Stimulated activated CD4-positive, alpha-beta T cell treated with anti-CD3 and anti-CD28 coated beads, Interleukin-12 subunit alpha, Interleukin-12 subunit beta, amount 100 ng/mL, for 4 hours (primary cell): Measurements from ENCODE around the gene GPS2.

ENCODE experiments used
- DNase-seq: peaks from one replicate; pipeline ENCODE4 v3.0.0-alpha.2; 2020

The GPS2 gene

DNA sequence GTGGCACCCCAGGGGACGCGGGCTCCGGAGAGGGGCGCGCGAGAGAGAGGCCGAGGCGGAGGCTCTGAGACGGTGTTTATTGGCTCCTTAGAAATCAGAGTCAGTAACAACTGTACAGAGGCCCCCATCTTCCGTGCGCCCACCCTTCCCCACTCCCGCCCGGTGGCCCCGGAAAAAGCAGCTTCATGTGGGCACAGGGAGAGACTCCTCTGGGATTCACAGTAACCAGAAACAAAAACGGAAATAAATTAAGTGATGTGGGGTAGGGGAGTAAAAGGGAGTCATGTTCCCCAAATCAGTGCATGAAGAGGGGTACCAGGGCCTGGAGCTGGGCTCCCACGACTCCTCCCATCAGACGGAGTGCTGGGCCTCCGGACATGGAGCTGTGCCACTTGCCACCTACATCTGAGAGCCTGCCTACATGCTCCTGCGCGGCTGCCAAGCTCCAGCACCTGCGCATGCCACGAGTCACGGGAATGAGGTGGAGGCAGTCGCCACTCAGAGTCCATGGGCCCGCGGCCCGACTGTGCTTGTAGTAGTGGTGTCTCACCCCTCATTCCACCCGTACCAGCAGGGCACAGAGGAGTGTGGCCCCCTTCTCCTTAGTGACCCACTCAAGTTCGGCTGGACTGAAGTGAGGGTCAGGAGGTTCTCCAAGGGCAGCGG lies 543 bp upstream of the GPS2 start:
- no peak for DNase-seq

DNA sequence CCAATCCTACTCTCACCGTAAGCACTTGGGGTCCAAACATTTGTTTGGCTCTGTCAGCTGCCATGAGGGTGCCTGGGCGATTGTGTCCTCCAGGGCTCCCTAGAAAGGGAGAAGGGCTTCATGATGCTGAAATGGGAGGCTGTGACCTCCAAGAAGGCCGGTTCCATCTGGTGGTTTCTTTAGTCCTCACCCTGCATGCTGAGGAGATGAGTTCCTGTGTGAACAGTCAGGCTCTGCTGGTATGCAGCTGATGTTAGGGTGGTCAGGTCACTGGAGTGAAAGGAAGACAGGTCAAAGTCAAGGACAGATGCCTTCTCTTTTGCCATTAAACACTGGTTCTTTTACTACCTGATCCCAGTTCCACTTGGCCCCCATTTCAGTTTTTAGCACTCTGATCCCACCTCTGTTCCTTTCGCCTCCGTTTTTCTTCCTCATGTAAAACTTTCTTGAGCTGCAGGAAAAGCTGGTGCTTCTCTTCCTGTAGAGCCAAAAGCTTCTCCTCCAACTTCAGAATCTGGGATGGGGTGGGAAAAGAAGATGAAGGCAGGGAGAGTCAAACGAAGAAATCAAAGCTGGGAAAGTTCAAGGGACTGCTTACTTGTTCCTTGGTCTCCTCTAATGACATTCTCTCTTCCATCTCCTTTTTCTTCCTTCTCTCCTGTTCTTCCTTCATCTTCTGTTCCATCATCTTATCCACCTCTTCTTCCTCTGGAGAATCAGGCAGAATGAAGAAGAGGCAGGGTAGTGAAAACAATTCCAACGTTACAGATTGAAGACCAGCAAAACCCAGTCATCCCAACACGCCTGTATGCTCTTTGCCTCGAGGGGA lies 1.1 kb downstream of the GPS2 start:
- DNase-seq: no peak

DNA sequence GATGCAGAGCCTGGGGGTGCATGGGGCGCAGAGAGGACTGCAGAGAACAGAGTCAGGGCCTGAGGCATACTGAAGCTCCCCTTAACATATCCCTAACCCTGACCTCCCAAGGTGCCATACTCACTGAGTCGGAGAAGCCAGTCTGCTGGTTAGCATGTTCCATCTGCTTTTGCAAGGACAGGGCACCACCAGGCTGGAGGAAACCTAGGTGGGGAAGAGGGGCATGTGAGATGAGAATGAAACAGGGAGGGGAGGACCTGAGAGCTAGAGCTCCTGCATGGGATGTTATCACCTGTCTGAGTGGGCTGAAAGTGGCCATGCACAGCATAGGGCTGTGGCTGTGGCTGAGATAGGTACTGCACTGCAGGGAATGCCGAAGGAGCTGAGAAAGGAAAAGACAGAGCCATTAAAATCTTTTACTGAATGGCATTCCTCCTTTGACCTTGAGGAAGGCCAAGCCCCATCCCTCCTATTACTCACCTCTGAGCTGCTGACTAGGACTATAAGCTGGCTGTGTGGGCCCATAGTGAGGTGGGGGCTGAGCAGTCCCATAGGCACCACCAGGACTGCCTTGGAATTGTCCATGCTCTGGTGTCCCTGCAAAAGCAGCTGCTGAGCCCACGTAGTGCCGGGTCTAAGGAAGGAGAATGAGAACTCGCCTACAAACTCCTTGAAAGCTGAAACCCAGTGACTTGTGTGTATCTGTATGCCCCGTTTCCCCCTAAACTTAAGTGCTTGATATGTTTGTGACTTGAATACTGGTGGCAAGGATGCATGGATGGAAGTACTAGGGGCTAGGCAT lies 1.9 kb downstream of the GPS2 start:
- DNase-seq: no peak

DNA sequence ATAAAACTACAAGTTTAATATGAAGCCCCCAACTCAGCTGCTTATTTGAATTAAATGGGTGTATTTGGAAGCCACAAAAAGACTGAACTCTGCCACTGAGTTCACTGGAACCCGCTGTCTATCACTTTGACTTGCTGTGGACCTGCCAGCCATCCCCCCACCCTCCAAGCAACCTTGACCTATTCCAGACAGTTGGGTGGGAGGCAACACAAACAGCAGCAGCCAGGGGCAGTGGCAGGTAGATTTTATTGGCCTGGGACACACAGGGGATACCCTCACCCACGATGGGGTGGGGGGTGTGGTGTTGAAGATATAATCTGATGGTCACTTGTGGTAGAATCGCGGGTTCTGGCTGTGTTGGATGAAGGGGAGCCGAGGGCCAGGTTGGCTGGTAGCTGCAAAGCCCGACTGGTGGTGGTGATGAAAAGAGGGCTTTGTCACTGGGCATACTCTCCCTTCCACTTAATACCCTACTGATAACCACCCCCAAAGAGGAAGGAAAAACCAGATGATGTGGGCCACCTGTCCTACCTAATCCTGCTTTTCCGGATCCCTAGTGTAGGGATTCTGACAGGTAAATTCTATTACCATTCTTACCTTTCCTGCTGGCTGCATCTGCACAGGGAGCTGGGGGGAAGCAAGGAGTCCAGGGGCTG lies 2.6 kb downstream of the GPS2 start:
- DNase-seq: no peak

DNA sequence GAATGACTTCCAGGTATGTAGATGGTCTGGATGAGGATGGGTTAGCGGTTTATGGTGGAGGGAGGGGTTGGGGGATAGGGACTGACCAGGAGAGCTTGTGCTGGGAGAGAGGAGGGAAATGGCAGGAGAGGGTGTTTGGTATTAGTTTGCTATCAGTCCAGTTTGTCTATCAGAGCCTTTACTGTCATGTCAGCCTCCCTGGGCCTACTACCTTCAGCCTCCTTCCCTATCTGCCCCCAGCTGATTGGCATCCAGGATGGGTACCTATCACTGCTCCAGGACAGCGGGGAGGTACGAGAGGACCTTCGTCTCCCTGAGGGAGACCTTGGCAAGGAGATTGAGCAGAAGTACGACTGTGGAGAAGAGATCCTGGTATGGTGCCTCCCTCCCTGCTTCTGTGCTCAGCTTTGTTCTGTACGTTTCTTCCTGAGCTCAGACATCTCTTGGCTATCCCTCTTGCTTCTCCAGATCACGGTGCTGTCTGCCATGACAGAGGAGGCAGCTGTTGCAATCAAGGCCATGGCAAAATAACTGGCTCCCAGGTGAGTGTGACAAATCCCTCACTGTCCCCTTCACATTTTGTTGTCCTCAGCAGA lies 4.0 kb downstream of the GPS2 start:
- DNase-seq: no peak

DNA sequence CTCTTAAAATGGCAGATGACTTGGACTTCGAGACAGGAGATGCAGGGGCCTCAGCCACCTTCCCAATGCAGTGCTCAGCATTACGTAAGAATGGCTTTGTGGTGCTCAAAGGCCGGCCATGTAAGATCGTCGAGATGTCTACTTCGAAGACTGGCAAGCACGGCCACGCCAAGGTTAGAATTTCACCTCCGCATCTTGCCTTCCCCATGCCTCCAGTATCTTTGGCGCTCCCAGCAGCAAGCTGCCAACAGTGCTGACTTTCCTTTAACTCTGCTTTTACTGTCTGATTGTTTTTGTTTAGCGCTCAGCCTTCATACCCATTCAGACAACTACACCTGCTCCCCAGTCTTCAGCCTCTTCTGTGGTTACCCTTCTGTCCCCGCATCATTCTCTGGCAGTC lies 5.5 kb downstream of the GPS2 start:
- DNase-seq: no peak

DNA sequence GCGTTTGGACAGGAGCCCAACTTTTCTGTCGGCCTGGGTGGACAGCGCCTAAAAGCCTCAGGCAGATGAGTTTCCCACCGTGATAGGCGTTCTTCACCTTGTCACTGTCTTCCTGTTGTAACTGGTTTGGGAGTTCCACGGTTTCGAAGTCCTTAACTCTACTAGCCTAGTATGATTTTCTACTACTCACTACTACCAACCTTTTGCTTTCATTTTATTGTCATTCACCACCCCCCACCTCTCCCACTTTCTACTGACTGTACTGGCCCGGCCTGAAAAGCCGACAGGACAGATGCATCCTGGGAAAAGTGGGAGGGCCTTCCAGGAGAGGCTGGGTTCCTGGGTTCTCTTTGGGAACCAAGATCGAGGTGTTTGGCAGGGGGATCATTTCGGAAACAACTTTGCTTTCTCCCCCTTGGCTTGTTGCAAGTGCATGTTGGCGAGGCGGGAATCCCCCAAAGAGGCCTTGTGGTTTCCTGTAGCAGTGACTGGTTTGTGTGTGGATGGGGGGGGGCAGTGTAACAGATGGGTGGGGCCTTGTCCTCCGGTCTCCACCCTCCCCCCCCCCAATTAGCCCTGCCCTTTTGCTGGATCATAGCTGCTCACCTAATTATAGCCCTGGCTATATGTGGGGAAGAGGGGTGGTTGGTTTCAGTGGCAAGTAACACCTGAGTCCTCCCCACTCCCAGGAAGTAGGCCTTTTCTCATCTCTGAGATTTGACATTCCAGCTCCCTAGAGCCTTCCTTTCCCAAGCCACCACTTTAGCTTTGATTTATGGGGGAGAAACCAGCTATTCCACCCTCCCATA lies 6.3 kb downstream of the GPS2 start:
- DNase-seq: peak; percentile 74

DNA sequence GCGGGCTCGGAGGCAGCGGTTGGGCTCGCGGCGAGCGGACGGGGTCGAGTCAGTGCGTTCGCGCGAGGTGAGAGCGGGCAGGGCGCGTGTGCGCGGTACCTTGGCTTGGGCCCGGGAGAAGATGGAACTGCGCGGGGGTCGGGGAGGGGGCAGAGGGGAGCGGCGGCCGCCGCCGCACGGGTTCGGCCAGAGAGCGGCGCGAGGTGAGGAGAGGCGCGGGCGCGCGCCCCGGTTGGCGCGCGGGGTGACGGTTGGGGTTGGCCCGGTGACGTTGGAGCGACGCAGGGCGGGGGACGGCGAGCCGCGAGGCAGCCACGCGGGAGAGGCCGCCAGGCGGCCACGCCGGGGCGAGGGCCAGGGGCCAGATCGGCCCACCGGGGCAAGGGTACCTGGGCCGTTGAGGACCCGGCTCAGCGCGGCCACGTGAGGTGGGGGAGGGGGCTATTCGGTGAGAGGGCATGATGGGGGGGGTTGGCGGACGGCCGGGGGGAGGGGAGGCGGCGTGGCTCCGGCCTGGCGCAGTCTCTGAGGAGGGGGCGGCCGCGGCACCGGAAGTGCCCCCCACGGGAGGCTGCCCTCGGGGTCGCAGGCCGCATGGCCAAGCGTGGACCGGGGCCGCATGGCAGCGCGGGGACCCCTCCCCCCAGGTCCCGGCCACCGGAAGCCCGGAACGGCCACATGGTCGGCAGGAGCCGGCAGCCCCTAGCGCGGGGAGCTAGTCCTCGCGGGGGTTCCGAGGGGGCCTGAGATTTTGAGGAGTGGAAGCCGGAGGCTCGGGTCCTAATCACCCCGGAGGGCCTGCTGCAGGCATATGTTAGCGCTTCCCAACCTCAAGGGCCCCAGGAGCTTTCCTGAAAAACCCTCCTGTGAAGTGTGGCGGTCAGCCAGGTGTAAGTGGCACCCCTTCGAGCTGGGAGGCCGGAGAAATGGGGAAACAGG lies 7.2 kb downstream of the GPS2 start:
- peak; percentile 46 for DNase-seq

DNA sequence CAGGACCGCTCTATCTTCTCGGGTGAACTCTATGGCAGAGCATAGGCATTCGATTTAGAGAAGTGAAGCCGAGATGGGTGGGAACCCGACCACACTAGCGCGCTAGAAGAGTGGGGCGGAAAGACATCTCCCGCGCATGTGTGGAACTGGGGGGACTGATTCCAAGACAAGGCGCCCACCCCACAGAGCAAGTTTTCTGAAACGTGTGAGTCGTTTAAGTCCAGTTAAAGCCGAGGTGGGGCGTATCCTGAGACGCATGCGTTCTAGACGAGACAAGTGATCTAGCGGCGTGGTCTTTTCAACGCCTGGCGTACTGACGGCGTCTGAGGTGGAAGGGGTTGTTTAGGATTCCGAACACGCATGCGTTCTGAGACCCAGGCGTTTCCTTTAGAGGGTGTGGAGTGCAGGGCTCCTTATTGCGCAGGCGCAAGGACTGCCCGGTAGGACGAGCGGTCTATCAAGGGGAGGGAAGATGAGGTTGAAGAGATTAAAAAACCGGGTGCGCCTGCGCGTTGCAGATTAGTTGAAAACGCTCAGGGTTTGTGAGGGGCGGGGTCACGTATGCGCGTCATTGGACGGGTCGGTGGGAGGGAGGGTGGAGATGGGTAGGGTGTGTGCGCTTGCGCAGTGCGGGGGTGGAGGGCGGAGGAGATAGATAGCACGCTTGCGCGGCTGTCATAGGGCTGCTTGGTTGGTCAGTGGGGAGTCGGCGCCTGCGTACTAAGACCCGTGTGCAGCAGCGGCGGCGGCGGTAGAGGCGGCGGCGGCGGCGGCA lies 8.1 kb downstream of the GPS2 start, which contains the start of gene EIF5A:
Gene EIF5A, plus strand, starts transcription at position 718 of the 775 bp plus-strand sequence. CDS start 2,008 bp downstream, outside the sequence.
- peak; percentile 100 for DNase-seq

DNA sequence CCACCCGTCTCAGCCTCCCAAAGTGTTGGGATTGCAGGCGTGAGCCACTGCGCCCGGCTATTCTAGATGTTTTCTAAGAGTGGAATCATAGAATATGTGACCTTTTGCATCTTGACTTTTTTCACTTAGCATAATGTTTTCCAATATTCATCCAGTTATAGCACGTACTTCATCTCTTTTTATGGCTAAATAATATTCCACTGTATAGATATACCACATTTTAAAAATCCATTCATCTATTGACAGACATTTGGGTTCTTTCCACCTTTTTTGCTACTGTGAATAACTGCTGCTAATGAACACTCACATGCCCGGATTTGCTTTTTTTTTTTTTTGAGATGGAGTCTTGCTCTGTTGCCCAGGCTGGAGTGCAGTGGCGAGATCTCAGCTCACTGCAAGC lies 11.0 kb downstream of the GPS2 start:
- no peak for DNase-seq

DNA sequence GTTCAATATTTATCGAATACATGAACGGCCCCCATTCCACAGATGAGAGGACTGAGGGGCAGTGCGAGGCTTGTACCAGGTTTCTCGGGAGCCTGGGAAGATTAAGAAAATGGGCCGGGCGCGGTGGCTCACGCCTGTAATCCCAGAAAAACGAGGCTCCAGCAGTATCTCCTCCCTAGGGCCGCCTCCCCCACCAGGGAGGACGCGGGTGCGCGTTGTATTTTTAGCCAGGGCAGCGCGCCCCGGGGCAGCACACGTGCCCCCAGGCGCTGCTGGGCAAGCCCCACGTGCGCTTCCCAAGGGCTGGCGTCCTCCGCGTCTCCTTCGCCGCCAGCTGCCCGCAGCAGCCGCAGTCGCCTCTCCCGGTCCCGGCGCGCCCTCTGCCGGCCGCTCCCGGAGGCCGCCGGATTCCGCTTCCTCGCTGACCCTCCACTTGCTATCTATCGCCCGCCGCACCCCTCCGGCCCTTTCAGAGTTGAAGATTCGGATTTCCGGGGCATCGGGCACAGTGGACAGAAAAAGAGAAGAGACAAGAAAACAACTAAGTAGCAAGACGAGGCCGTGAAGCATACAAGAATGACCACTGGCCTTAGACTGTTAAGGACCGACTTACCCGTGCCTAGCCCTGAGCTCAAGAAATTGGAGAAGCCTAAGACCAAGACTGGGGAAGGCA lies 18.8 kb downstream of the GPS2 start:
- peak; percentile 74 for DNase-seq

DNA sequence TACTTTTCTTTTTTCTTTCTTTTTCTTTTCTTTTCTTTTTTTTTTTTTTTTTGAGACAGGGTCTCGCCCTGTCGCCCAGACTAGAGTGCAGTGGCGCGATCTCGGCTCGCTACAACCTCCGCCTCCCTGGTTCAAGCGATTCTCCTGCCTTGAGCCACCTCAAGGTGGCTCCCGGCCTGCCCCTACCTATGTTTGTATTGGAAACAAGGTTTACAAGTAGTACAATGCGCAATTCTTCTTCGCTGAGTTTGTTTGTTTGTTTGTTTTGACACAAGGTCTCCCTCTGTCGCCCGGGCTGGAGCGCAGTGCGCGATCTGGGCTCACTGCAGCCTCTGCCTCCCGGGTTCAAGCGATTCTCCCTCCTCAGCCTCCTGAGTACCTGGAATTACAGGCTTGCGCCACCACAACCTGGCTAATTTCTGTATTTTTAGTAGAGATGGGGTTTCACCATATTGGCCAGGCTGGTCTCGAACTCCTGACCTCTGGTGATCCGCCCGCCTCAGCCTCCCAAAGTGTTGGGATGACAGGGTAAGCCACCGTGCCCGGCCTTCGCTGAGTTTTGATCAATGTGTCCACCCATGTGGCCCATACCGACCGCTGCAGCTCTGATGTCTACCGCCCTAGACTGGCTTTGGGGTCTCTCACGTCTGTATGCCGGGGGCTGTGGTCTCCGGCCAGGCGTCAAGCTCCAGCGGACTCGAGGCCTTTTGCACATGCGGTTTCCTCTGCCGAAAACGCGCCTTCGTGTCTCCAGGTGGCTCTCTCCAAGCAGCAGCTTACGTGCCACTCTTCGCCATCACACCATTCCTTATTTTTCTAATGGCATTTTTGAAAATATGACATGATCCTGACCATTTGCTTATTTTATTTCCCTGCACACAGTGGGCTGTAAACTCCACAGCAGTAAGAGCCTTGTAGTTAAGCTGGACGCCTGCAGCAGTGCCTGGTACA lies 19.7 kb downstream of the GPS2 start:
- no peak for DNase-seq

DNA sequence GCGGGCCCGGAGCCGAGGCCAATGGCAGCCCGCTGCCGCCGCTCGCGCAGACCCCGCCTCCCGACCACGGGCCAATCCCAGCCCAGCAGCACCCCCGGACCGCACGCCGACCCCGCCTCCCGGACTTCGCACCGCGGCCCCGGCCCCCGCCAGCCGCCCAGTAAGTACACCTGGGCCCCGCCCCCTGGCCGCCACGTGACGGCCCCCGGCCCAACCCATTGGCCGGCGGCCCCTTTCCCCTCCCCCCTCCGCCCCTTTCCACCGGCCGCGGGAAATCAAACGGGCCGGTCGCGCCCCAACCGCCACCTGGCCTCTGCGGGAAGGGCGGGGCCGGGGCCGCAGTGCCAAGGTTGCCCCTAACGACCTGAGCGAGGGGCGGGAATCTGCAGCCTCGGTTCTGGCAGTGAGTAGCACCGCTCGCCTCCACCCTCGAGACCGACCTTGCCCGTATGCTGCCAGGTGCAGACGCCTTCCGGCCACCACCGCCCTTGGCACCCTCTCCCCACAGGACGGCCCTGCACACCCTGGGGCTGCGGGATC lies 20.5 kb downstream of the GPS2 start, which contains the start of gene YBX2:
Gene YBX2, minus strand, starts transcription at position 26 of the 540 bp plus-strand sequence. CDS start 139 bp downstream, outside the sequence.
- DNase-seq: peak; percentile 70

DNA sequence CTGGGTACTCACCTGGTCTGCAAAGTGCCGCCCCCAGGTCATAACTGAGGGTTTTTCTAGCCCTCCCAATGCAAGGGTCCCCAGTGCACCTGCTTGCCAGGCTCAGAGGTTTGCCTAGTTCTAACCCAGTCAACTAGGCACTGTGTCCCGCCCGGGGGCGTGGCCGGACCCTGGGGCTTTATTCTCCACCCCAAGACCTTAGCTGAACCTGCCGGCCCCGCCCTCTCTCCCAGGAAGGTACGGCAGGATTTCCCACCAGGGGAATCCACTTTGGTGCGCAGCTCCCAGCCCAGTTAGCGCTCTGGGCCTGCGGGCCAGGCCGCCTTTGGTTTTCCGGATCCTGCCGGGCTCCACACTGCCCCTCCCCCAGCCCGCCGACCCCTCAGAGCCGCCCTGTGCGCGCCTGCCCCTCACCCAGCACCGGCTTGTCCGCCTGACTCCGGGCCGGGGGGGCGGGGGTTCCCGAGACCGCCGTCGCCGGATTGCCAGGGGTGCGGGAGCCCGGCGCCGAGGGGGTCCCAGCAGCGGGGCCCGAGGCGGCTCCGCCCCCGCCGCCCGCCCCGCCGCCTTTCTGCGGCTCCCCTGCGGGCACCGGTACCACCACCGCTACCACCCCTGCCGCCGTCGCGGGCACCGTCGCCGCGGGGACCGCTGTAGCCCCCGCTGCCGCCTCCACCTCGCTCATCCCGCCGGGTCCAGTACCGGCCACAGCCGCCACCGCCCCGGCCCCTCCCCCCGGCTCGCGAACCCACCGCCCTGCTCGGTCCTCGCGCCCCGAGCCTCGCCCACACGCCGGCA lies 21.1 kb downstream of the GPS2 start:
- no peak for DNase-seq

DNA sequence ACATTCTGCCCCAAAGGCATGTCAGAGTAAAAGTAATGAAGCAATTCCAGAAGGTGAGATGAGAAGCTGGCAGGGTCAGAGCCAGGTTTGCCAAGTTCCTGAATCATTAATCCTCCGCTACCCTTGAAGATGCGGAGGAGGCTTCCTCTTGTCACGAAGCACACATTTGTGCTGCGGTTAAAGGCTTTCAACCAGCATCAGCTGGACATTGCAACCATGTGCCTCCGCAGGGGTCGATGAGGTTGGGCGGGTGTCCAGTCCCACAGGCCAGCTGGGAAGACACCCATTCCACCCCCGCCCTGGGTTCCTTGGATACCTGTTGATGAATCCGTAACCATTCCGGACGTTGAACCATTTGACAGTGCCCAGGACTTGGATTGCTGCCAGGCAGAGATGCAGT lies 22.0 kb downstream of the GPS2 start:
- DNase-seq: no peak

DNA sequence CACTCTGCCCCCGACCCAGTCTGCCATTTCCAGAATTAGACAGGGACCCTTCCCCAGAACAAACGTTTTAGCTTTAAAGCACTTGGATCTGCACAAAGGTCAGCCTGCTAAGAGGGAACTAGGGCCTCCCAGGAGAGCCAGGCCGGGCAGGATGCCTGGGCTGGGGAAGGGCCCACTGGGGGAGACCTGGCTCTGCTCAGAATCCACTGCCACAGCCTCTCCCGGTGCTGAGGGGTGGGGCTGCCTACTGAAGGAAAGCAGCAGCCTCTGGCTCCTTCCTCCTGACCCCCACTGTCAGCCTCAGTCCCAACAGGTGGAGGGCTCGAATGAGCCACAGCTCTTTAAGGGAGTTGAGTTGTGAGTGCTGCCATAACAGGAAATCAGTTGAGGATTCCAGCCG lies 22.4 kb downstream of the GPS2 start:
- DNase-seq: no peak

DNA sequence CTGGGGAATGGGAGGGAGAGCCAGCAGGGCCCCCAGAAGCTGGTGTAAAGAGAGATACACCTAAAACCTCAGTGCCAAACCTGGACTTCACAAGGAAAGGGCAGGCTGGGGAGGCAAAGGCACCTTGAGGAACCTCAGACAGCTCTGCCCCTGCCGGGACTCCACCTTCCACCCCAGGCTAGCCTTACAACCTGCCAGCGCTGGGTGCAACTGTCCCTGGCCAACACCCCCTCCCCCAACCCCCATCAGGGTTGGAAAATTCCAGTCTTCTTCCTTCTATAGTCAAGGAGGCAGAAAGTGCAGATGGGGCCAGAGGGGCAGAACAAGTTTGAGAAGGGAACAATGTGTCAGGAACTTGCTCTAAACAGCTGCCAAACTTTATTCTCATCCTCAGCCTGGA lies 23.0 kb downstream of the GPS2 start:
- DNase-seq: no peak
